Measurements from ENCODE around the gene FSTL4. TPM values are rescaled to one million over a fixed set of nuclear protein-coding genes. Genes with fewer than 3 reads are reported as not detected.

FSTL4 gene
- polyA plus RNA-seq, 1 of the 3 experiments (the other 2 are of a cell fraction): not detected

DNA sequence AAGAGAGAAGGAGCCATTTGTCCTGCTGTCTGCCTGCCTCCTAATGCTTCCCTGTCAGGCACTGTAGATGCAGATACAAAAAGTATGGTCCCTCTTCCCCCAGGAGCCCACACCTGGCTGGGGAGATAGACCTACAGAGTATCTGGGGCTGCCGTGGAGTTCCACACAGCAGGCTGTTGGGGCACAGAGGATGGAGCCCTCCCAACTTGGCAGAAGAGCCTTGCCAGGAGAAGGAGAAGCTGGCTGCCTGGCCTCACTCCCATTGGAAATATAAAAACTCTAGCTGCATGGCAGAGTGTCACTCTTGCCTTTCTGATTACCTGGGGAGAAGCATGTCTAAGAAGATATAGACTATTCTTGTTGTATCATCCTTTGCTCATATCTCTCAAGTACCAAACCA, 160.4 kb downstream of the FSTL4 start:
- peaks cover 6 to 33% of the 10 kb centered on the region in 2 experiments for H3K4me1 ChIP-seq (ENCODE audit: control insufficient read depth in 1 of 2, insufficient read depth in 2 of 2, low read depth in 1 of 2, low read length in 1 of 2)
- H3K36me3 ChIP-seq (replicated peaks in 1 of 2; ENCODE audit: control insufficient read depth in 1 of 2, insufficient read depth in 2 of 2, low read length in 1 of 2): no peaks in the 10 kb centered on the region
- H4K20me1 ChIP-seq (ENCODE audit: insufficient read depth): no peaks in the 10 kb centered on the region
- no peaks in the 10 kb centered on the region for H3K9me2 ChIP-seq
- H3F3A ChIP-seq (replicated peaks; ENCODE audit: insufficient read depth): peaks cover 2% of the 10 kb centered on the region
- WGBS (ENCODE audit: low lambda C conversion rate): 88% methylated on average over 1 of the region's 1 CpG
- H3K4me2 ChIP-seq: no peak overlapping the region
- no peak overlapping the region for H3K27ac ChIP-seq (ENCODE audit: low read depth in 2 of 2, low read length in 1 of 2)
- ChIA-PET POLR2A (no interaction called here), CTCF (interaction anchor here (1.0 to 5.0 kb wide), 3 partner anchors 9 to 28 kb away, joined by 3 to 32 read pairs (median 5); no protein-coding TSS in a partner anchor)
- no peak overlapping the region for H3K4me3 ChIP-seq (ENCODE audit: low read depth in 2 of 2, low read length in 1 of 2)
- TF ChIP-seq TEAD4 (IDR thresholded peaks at IDR 0.05; ENCODE audit: borderline replicate concordance, insufficient read depth) (no peak), ELF1 (IDR thresholded peaks at IDR 0.05) (no peak), EP300 (IDR thresholded peaks at IDR 0.05; ENCODE audit: borderline replicate concordance in 1 of 2, low read depth in 1 of 2, low read length in 1 of 2) (no peak), SMC3 (IDR thresholded peaks at IDR 0.05; ENCODE audit: low read depth, low read length) (no peak), NRF1 (IDR thresholded peaks at IDR 0.05; ENCODE audit: low read depth, low read length) (no peak), EZH2phosphoT487 (IDR thresholded peaks at IDR 0.05; ENCODE audit: borderline replicate concordance, low read depth) (no peak), POLR2AphosphoS5 (IDR thresholded peaks at IDR 0.05; ENCODE audit: low read depth, low read length) (no peak), RXRA (IDR thresholded peaks at IDR 0.05; ENCODE audit: borderline replicate concordance, low read depth) (no peak), YY1 (IDR thresholded peaks at IDR 0.05; ENCODE audit: low read depth) (no peak), GABPA (IDR thresholded peaks at IDR 0.05; ENCODE audit: low read depth) (no peak), CTCF (IDR thresholded peaks at IDR 0.05) (no peak), NFIC (IDR thresholded peaks at IDR 0.05; ENCODE audit: borderline replicate concordance) (no peak), RCOR1 (IDR thresholded peaks at IDR 0.05; ENCODE audit: low read length) (no peak), USF1 (IDR thresholded peaks at IDR 0.05; ENCODE audit: borderline replicate concordance, low read depth) (no peak), CHD2 (IDR thresholded peaks at IDR 0.05; ENCODE audit: low read length, partially characterized antibody) (no peak)
- TF ChIP-seq, protein P1, sequence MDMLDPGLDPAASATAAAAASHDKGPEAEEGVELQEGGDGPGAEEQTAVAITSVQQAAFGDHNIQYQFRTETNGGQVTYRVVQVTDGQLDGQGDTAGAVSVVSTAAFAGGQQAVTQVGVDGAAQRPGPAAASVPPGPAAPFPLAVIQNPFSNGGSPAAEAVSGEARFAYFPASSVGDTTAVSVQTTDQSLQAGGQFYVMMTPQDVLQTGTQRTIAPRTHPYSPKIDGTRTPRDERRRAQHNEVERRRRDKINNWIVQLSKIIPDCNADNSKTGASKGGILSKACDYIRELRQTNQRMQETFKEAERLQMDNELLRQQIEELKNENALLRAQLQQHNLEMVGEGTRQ (IDR thresholded peaks at IDR 0.05; ENCODE audit: borderline replicate concordance, low read depth, low read length): no peak
- no peak overlapping the region for H2AFZ ChIP-seq (ENCODE audit: low read depth)
- no peaks in the 10 kb centered on the region for H3K79me2 ChIP-seq (ENCODE audit: insufficient read depth)
- no peaks in the 10 kb centered on the region for H3K9me3 ChIP-seq
- DNase-seq: no peak
- no peaks in the 10 kb centered on the region for H3K27me3 ChIP-seq (ENCODE audit: insufficient read depth)
- H3K9ac ChIP-seq: no peak overlapping the region

Data from SK-N-SH (cell line).